ENCODE measurements around the gene PDE8A.

GRCh38 chr15:85004550-85004949 lies 22.9 kb downstream of the PDE8A start:
- TF ChIP-seq CTCF (IDR thresholded peaks at IDR 0.05) (no peak), POLR2A (IDR thresholded peaks at IDR 0.05) (no peak)

Data from right lobe of liver (tissue), 4 donors.